Thoracic aorta (tissue), 2 donors: ENCODE results near the gene CGB2. TPM values are rescaled to one million over a fixed set of nuclear protein-coding genes. Genes with fewer than 3 reads are reported as not detected.
A peak's percentile ranks its signal among the peaks of the same experiment; 100 is the strongest.
"Not testable (repeated sequence)": the region's sequence is repeated elsewhere in the genome, so short reads cannot be mapped to it uniquely, and the experiment has no call there.

ENCODE experiments used
- ATAC-seq: fragments of 150-250 bp; one replicate; pipeline ENCODE4 v1.8.0; 2017; ENCODE audit warnings: low read depth; ENCODE audit not compliant: insufficient number of reproducible peaks, low FRiP score
- DNase-seq: peaks from one replicate; pipeline ENCODE4 v3.0.0-alpha.2; 2020; ENCODE audit warnings: low spot score
- H3K27ac ChIP-seq, 2 donors: fragments of 200-600 bp; sonication (generic); 1 replicate in 1 of 2; 2 replicates in 1 of 2; pipeline ENCODE4 v1.5.1; 2016; ENCODE audit warnings: mild to moderate bottlenecking in 2 of 2, moderate library complexity in 2 of 2
- H3K27me3 ChIP-seq: fragments of 200-600 bp; sonication (generic); replicated peaks from 2 replicates; pipeline ENCODE4 v1.6.0; 2016; ENCODE audit warnings: mild to moderate bottlenecking; ENCODE audit not compliant: insufficient read depth
- H3K36me3 ChIP-seq: fragments of 200-600 bp; sonication (generic); one replicate; pipeline ENCODE4 v1.5.1; 2016
- H3K4me1 ChIP-seq, 2 donors: fragments of 200-600 bp; sonication (generic); 1 replicate in 1 of 2; 2 replicates in 1 of 2; pipeline versions ENCODE4 v1.5.1 to v1.6.0; 2016; ENCODE audit warnings: low read depth in 2 of 2, mild to moderate bottlenecking in 1 of 2; ENCODE audit not compliant: control insufficient read depth in 1 of 2
- H3K4me3 ChIP-seq: fragments of 200-600 bp; sonication (generic); 2 replicates; pipeline ENCODE4 v1.5.1; 2016; ENCODE audit warnings: mild to moderate bottlenecking
- H3K9me3 ChIP-seq: fragments of 200-600 bp; sonication (generic); 2 replicates; pipeline ENCODE4 v1.5.1; 2016
- total RNA-seq, 2 donors: library from RNA; depleted of rRNA; stranded (reverse); fragments of >200 nt; gene quantifications; one replicate each; pipeline versions ENCODE4 v1.1.0 to v1.2.3, GENCODE V29; 2016
- TF ChIP-seq, protein P1 (sequence below): fragments of 200-600 bp; sonication (generic); IDR thresholded peaks from one replicate; pipeline ENCODE4 v1.5.1; 2019; ENCODE audit warnings: antibody characterized with exemption

The CGB2 gene
- total RNA-seq, 2 donors from 2014 or later = not detected

- TF ChIP-seq, protein P1, sequence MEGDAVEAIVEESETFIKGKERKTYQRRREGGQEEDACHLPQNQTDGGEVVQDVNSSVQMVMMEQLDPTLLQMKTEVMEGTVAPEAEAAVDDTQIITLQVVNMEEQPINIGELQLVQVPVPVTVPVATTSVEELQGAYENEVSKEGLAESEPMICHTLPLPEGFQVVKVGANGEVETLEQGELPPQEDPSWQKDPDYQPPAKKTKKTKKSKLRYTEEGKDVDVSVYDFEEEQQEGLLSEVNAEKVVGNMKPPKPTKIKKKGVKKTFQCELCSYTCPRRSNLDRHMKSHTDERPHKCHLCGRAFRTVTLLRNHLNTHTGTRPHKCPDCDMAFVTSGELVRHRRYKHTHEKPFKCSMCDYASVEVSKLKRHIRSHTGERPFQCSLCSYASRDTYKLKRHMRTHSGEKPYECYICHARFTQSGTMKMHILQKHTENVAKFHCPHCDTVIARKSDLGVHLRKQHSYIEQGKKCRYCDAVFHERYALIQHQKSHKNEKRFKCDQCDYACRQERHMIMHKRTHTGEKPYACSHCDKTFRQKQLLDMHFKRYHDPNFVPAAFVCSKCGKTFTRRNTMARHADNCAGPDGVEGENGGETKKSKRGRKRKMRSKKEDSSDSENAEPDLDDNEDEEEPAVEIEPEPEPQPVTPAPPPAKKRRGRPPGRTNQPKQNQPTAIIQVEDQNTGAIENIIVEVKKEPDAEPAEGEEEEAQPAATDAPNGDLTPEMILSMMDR = peak; percentile 28
- DNase-seq (no peak), ATAC-seq (no peak)
- Histone ChIP-seq H3K4me1 (peaks cover 3 to 18% of the 10 kb centered on the region in 2 donors), H3K27ac (no peak overlapping the region), H3K27me3 (no peaks in the 10 kb centered on the region), H3K4me3 (peak overlapping the region; percentile 89), H3K36me3 (no peaks in the 10 kb centered on the region), H3K9me3 (no peaks in the 10 kb centered on the region)
These were observed 24.6 kb downstream of the CGB2 start for GRCh38 chr19:49056101-49056901.

DNA sequence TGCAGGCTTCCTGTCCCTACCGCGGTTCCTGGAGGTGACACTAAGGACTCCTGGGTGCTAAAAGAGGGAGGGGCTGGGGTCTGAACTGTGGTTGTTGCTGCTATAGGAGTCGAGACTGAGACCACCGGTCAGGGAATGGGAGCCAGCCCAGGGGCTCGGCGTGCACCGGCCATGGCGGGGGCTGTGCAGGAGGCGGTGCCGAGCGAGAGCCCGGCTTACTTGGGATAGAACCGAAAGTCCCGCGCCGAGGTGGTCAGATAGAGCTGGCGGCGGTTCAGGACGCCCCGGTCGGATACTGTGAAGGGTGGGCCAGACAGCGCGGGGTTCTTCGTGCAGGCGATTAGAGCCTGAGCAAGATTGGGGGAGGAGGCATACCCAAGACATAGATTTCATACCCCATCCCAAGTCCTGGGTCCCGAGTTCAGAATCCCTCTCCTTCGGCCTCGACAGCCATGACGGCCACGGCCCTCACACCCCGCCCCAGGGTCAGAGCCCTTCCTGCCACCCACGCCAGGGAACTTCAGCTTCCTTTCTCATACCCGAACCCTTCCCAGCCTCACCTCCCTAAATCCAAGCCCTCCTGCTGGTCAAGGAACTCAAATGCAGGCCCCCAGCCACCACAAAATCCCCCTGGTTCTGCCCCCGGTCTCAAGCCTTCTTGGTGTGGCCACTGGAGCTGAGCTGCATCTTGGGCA is 25.4 kb downstream of the CGB2 start:
- peak overlapping the region; percentile 89 for H3K4me3 ChIP-seq
- not testable (repeated sequence) for H3K9me3 ChIP-seq, H3K27ac ChIP-seq, H3K36me3 ChIP-seq, H3K27me3 ChIP-seq, ATAC-seq, DNase-seq
- H3K4me1 ChIP-seq = peaks cover 3 to 18% of the 10 kb centered on the region in 2 donors

- peaks cover 3 to 18% of the 10 kb centered on the region in 2 donors for H3K4me1 ChIP-seq
- no peaks in the 10 kb centered on the region for H3K27me3 ChIP-seq
These were observed 26.0 kb downstream of the CGB2 start, which contains the start of gene CGB7 for GRCh38 chr19:49057636-49058234. TSS of gene CGB7 (minus strand) at chr19:49057749. CDS start at chr19:49055375, 2,374 bp downstream.

DNA sequence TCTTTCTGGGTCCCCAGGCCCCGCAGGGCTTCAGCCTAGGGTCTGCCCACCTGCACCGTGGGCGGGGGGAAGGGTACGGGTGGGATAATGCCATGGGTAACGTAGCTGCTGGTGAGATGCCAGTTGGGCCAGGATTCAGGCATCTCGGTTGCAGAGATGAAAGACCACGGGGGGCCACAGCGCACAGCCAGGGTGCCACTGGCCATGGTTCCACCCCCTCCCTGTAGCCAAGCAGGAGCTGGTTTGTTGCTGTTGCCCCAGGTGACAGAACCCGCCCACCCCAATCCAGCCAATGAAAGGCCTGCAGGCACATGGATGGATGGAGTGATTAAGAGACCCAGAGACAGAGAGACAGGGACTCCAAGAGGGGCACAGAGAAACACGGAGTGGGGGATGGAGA is 26.9 kb downstream of the CGB2 start:
- ATAC-seq (no peak), DNase-seq (no peak)
- Histone ChIP-seq H3K27me3 (no peaks in the 10 kb centered on the region), H3K27ac (no peak overlapping the region), H3K4me3 (no peak overlapping the region), H3K36me3 (no peaks in the 10 kb centered on the region), H3K9me3 (no peaks in the 10 kb centered on the region), H3K4me1 (peaks cover 3 to 18% of the 10 kb centered on the region in 2 donors)
- TF ChIP-seq, protein P1 = no peak

More at GRCh38 chr19:49057636-49058234, 26.0 kb downstream of the CGB2 start, which contains the start of gene CGB7:
- no peaks in the 10 kb centered on the region for H3K36me3 ChIP-seq
- peak within 1 kb of the TSS; percentile 89 for H3K4me3 ChIP-seq
- no peak for ATAC-seq
- no peak within 1 kb of the TSS for H3K27ac ChIP-seq
- no peaks in the 10 kb centered on the region for H3K9me3 ChIP-seq
- peak; percentile 22 for DNase-seq
- TF ChIP-seq, protein P1 = no peak

GRCh38 chr19:49059053-49059452 is 27.4 kb downstream of the CGB2 start:
- H3K27ac ChIP-seq = no peak overlapping the region
- no peaks in the 10 kb centered on the region for H3K9me3 ChIP-seq
- H3K4me3 ChIP-seq = no peak overlapping the region
- ATAC-seq (no peak), DNase-seq (no peak)
- TF ChIP-seq, protein P1 = no peak
- H3K27me3 ChIP-seq = no peaks in the 10 kb centered on the region
- peaks cover 3 to 18% of the 10 kb centered on the region in 2 donors for H3K4me1 ChIP-seq
- no peaks in the 10 kb centered on the region for H3K36me3 ChIP-seq
